Measurements from ENCODE around the gene SPTBN1.

Gene SPTBN1
- 988 reads per million, percentile 99 among the genes with 10 or more reads in this experiment for total RNA-seq

- DNase-seq, result no peak
These were observed at the start of gene SPTBN1 for GRCh38 chr2:54455563-54456361. Gene SPTBN1, plus strand, starts transcription at chr2:54456327. Its CDS starts 70,092 bp downstream, at chr2:54526419.

- DNase-seq, result no peak
These were observed 48.4 kb upstream of the SPTBN1 start for GRCh38 chr2:54407693-54408092.

GRCh38 chr2:54408288-54408687 is 47.8 kb upstream of the SPTBN1 start:
- DNase-seq, result no peak

GRCh38 chr2:54409752-54410151 is 46.4 kb upstream of the SPTBN1 start:
- no peak for DNase-seq

- DNase-seq, result no peak
These were observed 44.2 kb upstream of the SPTBN1 start for GRCh38 chr2:54411801-54412354.

GRCh38 chr2:54416166-54416813 is 39.8 kb upstream of the SPTBN1 start:
- no peak for DNase-seq

GRCh38 chr2:54416938-54417337 is 39.2 kb upstream of the SPTBN1 start:
- DNase-seq, result no peak

- no peak for DNase-seq
These were observed 38.5 kb upstream of the SPTBN1 start for GRCh38 chr2:54417577-54417976.

- no peak for DNase-seq
These were observed 36.7 kb upstream of the SPTBN1 start for GRCh38 chr2:54419388-54419787.

GRCh38 chr2:54419855-54420523 is 36.1 kb upstream of the SPTBN1 start:
- no peak for DNase-seq

- no peak for DNase-seq
These were observed 35.5 kb upstream of the SPTBN1 start for GRCh38 chr2:54420524-54421172.

GRCh38 chr2:54422072-54422581 is 34.0 kb upstream of the SPTBN1 start:
- DNase-seq, result no peak

GRCh38 chr2:54423213-54423612 is 32.9 kb upstream of the SPTBN1 start:
- DNase-seq, result no peak

GRCh38 chr2:54424555-54425163 is 31.5 kb upstream of the SPTBN1 start:
- no peak for DNase-seq

GRCh38 chr2:54428108-54428831 is 27.9 kb upstream of the SPTBN1 start:
- DNase-seq, result no peak

- DNase-seq, result no peak
These were observed 27.1 kb upstream of the SPTBN1 start for GRCh38 chr2:54429054-54429453.

- DNase-seq, result no peak
These were observed 26.1 kb upstream of the SPTBN1 start for GRCh38 chr2:54429811-54430551.

GRCh38 chr2:54430649-54431048 is 25.5 kb upstream of the SPTBN1 start:
- no peak for DNase-seq

- DNase-seq, result no peak
These were observed 23.7 kb upstream of the SPTBN1 start for GRCh38 chr2:54432251-54433015.

- no peak for DNase-seq
These were observed 21.9 kb upstream of the SPTBN1 start for GRCh38 chr2:54434229-54434628.
